ENCODE measurements around the gene TREM2.
"Not testable (repeated sequence)": the region's sequence is repeated elsewhere in the genome, so short reads cannot be mapped to it uniquely, and the experiment has no call there.

TREM2 gene

GRCh38 chr6:41119508-41119907, 43.4 kb downstream of the TREM2 start:
- no peaks in the 10 kb centered on the region for H3K79me2 ChIP-seq
- H3K9me3 ChIP-seq (ENCODE audit: control insufficient read depth, low read length) = no peaks in the 10 kb centered on the region
- H3K4me3 ChIP-seq (ENCODE audit: low read depth, low read length) = no peak overlapping the region
- H3K4me2 ChIP-seq (ENCODE audit: low read length) = no peak overlapping the region
- H2AFZ ChIP-seq = no peak overlapping the region
- no peaks in the 10 kb centered on the region for H3K4me1 ChIP-seq
- no peaks in the 10 kb centered on the region for H3K36me3 ChIP-seq (ENCODE audit: control insufficient read depth, insufficient read depth, low read length)
- no peak for TF ChIP-seq CTCF (IDR thresholded peaks at IDR 0.05)
- no peak overlapping the region for H3K9ac ChIP-seq
- H3K27me3 ChIP-seq (ENCODE audit: control insufficient read depth, insufficient read depth, low read length) = no peaks in the 10 kb centered on the region
- H3K27ac ChIP-seq = no peak overlapping the region

- H3K4me1 ChIP-seq; H3K79me2 ChIP-seq; H3K27me3 ChIP-seq (ENCODE audit: control insufficient read depth, insufficient read depth, low read length); H3K36me3 ChIP-seq (ENCODE audit: control insufficient read depth, insufficient read depth, low read length); H3K4me2 ChIP-seq (ENCODE audit: low read length); H3K9me3 ChIP-seq (ENCODE audit: control insufficient read depth, low read length); H3K27ac ChIP-seq; H2AFZ ChIP-seq; H3K9ac ChIP-seq; H3K4me3 ChIP-seq (ENCODE audit: low read depth, low read length): not testable (repeated sequence)
These were observed 47.9 kb downstream of the TREM2 start for GRCh38 chr6:41115027-41115426.

GRCh38 chr6:41111017-41111416, 51.9 kb downstream of the TREM2 start:
- TF ChIP-seq CTCF (IDR thresholded peaks at IDR 0.05) = no peak
- H3K27ac ChIP-seq = no peak overlapping the region
- H3K4me3 ChIP-seq (ENCODE audit: low read depth, low read length) = no peak overlapping the region
- H3K79me2 ChIP-seq = no peaks in the 10 kb centered on the region
- H3K9ac ChIP-seq = no peak overlapping the region
- H3K9me3 ChIP-seq (ENCODE audit: control insufficient read depth, low read length) = no peaks in the 10 kb centered on the region
- H3K4me2 ChIP-seq (ENCODE audit: low read length) = no peak overlapping the region
- no peaks in the 10 kb centered on the region for H3K36me3 ChIP-seq (ENCODE audit: control insufficient read depth, insufficient read depth, low read length)
- no peaks in the 10 kb centered on the region for H3K27me3 ChIP-seq (ENCODE audit: control insufficient read depth, insufficient read depth, low read length)
- H3K4me1 ChIP-seq = no peaks in the 10 kb centered on the region
- no peak overlapping the region for H2AFZ ChIP-seq
